ENCODE results near the gene SYNGR4. TPM values are rescaled to one million over a fixed set of nuclear protein-coding genes. Genes with fewer than 3 reads are reported as not detected.

SYNGR4 gene
- total RNA-seq, 1 experiment from 2014 or later: 0.32 TPM

DNA sequence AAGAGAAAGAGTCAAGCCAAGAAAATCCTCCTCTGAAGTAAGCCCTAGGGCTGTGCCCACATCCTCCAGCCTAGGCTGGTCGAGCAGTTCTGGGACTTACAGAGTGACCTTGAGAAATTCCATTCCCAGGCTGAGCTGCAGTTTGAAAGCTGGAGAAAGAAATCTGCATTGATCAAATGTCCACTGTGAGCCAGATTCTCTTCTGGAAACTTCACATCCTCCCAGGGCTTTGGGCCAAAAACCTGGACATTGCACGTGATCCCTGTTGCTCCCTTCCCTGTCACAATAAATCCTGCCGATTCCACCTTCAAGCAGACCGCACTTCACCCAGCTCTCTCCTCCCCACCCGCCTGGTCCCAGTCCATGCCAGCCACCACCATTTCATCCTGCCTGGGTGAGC, 16.1 kb upstream of the SYNGR4 start:
- H3K9me3 ChIP-seq: no peaks in the 10 kb centered on the region
- no TSS peak for BruUV-seq (replicated peaks)
- intact Hi-C loops (cut with micrococcal nuclease; ENCODE audit: unreplicated experiment): no loop called here
- Mint-ChIP-seq H3K4me1 (ENCODE audit: low read depth, unreplicated experiment) (peaks cover 27% of the 10 kb centered on the region), H3K27me3 (ENCODE audit: insufficient read depth, unreplicated experiment) (no peaks in the 10 kb centered on the region), H3K4me3 (ENCODE audit: unreplicated experiment) (no peak overlapping the region), H3K27ac (ENCODE audit: unreplicated experiment) (peak overlapping the region; percentile 75), H3K9me3 (ENCODE audit: unreplicated experiment) (no peaks in the 10 kb centered on the region), H3K36me3 (ENCODE audit: insufficient read depth, unreplicated experiment) (peaks cover 6% of the 10 kb centered on the region)
- ChIA-PET POLR2A (no interaction called here), CTCF (interaction anchor here (0.7 to 1.3 kb wide), 2 partner anchors 14 to 16 kb away, joined by 3 to 5 read pairs; partner anchors contain the start of genes SYNGR4 and TMEM143)
- DNase-seq: no peak
- H3K4me1 ChIP-seq: 0 out of 2 replicates have a peak, but pooled peaks cover 5% of the 10 kb centered on the region
- no peaks in the 10 kb centered on the region; the same call in 1 of the 2 replicates for H3K36me3 ChIP-seq (ENCODE audit: control insufficient read depth, insufficient read depth, low read length)
- TF ChIP-seq, protein P1, sequence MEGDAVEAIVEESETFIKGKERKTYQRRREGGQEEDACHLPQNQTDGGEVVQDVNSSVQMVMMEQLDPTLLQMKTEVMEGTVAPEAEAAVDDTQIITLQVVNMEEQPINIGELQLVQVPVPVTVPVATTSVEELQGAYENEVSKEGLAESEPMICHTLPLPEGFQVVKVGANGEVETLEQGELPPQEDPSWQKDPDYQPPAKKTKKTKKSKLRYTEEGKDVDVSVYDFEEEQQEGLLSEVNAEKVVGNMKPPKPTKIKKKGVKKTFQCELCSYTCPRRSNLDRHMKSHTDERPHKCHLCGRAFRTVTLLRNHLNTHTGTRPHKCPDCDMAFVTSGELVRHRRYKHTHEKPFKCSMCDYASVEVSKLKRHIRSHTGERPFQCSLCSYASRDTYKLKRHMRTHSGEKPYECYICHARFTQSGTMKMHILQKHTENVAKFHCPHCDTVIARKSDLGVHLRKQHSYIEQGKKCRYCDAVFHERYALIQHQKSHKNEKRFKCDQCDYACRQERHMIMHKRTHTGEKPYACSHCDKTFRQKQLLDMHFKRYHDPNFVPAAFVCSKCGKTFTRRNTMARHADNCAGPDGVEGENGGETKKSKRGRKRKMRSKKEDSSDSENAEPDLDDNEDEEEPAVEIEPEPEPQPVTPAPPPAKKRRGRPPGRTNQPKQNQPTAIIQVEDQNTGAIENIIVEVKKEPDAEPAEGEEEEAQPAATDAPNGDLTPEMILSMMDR (IDR thresholded peaks at IDR 0.05; ENCODE audit: insufficient read depth in 1 of 2, low read depth in 1 of 2, low read length in 1 of 2, severe bottlenecking in 1 of 2, unreplicated experiment in 1 of 2): no peak
- no peaks in the 10 kb centered on the region for H3K27me3 ChIP-seq (replicated peaks; ENCODE audit: control insufficient read depth, insufficient read depth, low read length)
- no peak overlapping the region for H3K4me3 ChIP-seq (ENCODE audit: low read depth, low read length)

DNA sequence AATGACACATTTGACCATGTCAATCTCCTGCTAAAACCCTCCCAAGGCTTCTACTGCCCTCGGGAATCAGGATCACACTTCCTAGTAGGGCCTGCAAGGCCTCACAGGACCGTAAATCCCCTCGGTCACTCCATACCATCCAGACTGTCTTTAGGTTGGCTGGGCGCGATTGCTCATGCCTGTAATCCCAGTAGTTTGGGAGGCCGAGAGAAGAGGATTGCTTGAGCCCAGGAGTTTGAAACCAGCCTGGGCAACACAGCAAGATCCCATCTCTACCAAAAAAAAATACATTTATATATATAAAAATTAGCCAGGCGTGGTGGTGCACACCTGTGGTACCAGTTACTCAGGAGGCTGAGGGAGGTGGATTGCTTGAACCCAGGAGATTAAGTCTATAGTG, 15.4 kb upstream of the SYNGR4 start:
- H3K27ac Mint-ChIP-seq (ENCODE audit: unreplicated experiment): peak overlapping the region; percentile 75
- H3K36me3 Mint-ChIP-seq (ENCODE audit: insufficient read depth, unreplicated experiment): peaks cover 6% of the 10 kb centered on the region
- peaks cover 10% of the 10 kb centered on the region for H3K4me1 ChIP-seq
- H3K4me3 ChIP-seq (ENCODE audit: low read depth, low read length): no peak overlapping the region
- no peaks in the 10 kb centered on the region for H3K9me3 Mint-ChIP-seq (ENCODE audit: unreplicated experiment)
- H3K27me3 Mint-ChIP-seq (ENCODE audit: insufficient read depth, unreplicated experiment): no peaks in the 10 kb centered on the region
- peaks cover 32% of the 10 kb centered on the region for H3K4me1 Mint-ChIP-seq (ENCODE audit: low read depth, unreplicated experiment)
- TF ChIP-seq, protein P1 (IDR thresholded peaks at IDR 0.05; ENCODE audit: insufficient read depth in 1 of 2, low read depth in 1 of 2, low read length in 1 of 2, severe bottlenecking in 1 of 2, unreplicated experiment in 1 of 2): no peak
- no TSS peak for BruUV-seq (replicated peaks)
- H3K9me3 ChIP-seq: no peaks in the 10 kb centered on the region
- H3K4me3 Mint-ChIP-seq (ENCODE audit: unreplicated experiment): no peak overlapping the region
- no peaks in the 10 kb centered on the region for H3K27me3 ChIP-seq (replicated peaks; ENCODE audit: control insufficient read depth, insufficient read depth, low read length)
- intact Hi-C loops (cut with micrococcal nuclease; ENCODE audit: unreplicated experiment): no loop called here
- CTCF ChIA-PET: no interaction called here
- H3K36me3 ChIP-seq (ENCODE audit: control insufficient read depth, insufficient read depth, low read length): no peaks in the 10 kb centered on the region
- POLR2A ChIA-PET: no interaction called here
- no peak for DNase-seq

DNA sequence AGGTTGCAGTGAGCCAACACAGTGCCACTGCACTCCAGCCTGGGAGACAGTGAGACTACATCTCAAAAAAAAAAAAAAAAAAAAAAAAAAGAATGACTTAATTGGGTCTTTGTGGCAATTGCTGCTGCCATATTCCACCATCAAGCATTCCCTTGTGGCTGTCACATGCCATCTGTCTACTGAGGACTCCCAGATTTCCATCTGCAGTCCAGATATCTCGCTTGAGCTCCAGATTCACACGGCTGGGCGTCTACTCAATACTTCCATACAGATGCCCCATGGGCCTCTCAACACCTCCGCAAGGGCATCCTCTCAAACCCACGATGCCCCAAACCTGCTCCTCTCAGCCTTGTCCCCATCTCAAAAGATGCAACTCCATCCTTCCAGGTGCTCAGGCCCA, 13.3 kb upstream of the SYNGR4 start:
- H3K27me3 ChIP-seq (replicated peaks; ENCODE audit: control insufficient read depth, insufficient read depth, low read length): no peaks in the 10 kb centered on the region
- ChIA-PET POLR2A (no interaction called here), CTCF (interaction anchor here (0.7 to 1.5 kb wide), 8 partner anchors 13 to 233 kb away, joined by 3 to 13 read pairs (median 4); partner anchors contain the start of genes KDELR1, SYNGR4 and TMEM143)
- no peak overlapping the region for H3K4me3 Mint-ChIP-seq (ENCODE audit: unreplicated experiment)
- no peaks in the 10 kb centered on the region for H3K9me3 ChIP-seq
- no peaks in the 10 kb centered on the region for H3K9me3 Mint-ChIP-seq (ENCODE audit: unreplicated experiment)
- H3K4me1 ChIP-seq: peaks cover 28% of the 10 kb centered on the region
- H3K27me3 Mint-ChIP-seq (ENCODE audit: insufficient read depth, unreplicated experiment): no peaks in the 10 kb centered on the region
- no peak for DNase-seq
- TF ChIP-seq, protein P1 (IDR thresholded peaks at IDR 0.05; ENCODE audit: insufficient read depth in 1 of 2, low read depth in 1 of 2, low read length in 1 of 2, severe bottlenecking in 1 of 2, unreplicated experiment in 1 of 2): no peak
- H3K27ac Mint-ChIP-seq (ENCODE audit: unreplicated experiment): peak overlapping the region; percentile 43
- no peaks in the 10 kb centered on the region for H3K36me3 ChIP-seq (ENCODE audit: control insufficient read depth, insufficient read depth, low read length)
- BruUV-seq (replicated peaks): no TSS peak
- peaks cover 41% of the 10 kb centered on the region for H3K4me1 Mint-ChIP-seq (ENCODE audit: low read depth, unreplicated experiment)
- H3K4me3 ChIP-seq (ENCODE audit: low read depth, low read length): no peak overlapping the region
- peaks cover 21% of the 10 kb centered on the region for H3K36me3 Mint-ChIP-seq (ENCODE audit: insufficient read depth, unreplicated experiment)
- intact Hi-C loops (cut with micrococcal nuclease; ENCODE audit: unreplicated experiment): loop anchor here (5.0 kb wide), 1 partner anchor 41 kb away; the partner anchor contains the start of genes GRIN2D and KDELR1
